GM19468 (cell line): ENCODE data around the gene SOD3.

Experiments
- ATAC-seq: cut with Tn5 transposase; IDR thresholded peaks from one replicate; pipeline ENCODE4 v1.9.1; 2021; ENCODE audit warnings: mild to moderate bottlenecking, moderate library complexity, moderate number of reproducible peaks; ENCODE audit not compliant: unreplicated experiment; ENCODE audit errors: extremely low read depth

The SOD3 gene

DNA sequence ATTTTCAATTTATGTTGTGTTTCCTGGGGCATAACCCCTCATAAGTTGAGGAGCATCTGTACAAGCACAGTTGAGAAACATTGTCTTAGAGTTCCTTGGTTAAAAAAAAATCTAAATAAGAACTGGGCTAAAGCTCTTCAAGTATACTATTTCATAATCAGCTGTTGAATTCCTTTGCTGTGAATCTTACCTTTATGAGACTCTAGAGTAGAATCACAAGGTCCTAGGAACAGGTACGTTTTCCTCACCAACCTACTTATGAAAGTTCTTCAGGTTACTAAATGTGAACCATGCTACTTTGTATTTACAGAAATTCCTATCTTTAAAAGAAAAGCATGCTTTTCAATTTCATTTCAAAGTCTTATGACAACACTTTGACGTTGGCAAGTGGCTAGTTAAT lies 20.9 kb upstream of the SOD3 start:
- ATAC-seq, result no peak

GRCh38 chr4:24775032-24775605 lies 20.3 kb upstream of the SOD3 start:
- no peak for ATAC-seq

- no peak for ATAC-seq
These were observed 19.6 kb upstream of the SOD3 start for GRCh38 chr4:24775750-24776149.

DNA sequence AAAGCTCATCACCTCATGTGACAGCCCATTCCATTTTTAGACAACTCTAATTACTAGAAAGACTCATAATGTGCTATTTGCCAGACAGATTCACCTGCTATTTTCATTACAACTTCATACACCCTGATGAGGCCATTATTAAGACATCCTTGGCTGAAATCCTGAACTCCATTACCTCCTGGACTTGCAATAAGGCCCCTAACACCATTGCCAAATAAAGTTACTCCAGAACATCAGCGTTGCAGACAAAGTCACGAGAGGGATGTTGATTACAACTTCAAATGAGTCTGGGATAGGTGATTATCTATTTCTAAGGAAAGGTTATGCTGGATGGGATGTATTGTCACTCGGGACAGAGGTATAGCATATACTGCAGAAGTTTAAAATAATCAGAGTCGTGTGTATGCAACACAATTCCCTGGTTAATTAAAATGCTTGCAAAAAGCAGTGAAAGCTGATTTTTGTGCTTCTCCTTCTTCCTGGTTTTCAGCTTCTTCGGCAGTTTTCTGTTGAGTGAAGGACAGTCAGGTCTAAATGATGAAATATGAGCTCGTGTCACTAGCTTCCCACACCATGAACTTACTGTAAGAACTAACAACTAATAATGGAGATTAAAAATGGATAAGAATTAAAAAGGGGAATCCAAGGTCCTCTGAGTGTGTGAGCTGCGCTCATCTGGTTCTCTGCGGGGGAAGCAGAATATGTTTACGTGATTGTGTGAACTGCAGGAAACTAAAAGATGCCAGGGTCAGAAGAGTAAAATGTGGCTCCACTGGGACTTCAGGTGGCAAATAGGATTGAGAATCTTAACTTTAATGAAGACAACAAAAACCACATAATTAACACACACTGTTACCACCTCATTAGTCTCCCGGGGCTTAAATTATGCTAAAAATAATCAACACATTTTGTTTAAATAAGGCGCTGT lies 17.6 kb upstream of the SOD3 start:
- no peak for ATAC-seq

- ATAC-seq, result no peak
These were observed 16.7 kb upstream of the SOD3 start for GRCh38 chr4:24778464-24779225.

DNA sequence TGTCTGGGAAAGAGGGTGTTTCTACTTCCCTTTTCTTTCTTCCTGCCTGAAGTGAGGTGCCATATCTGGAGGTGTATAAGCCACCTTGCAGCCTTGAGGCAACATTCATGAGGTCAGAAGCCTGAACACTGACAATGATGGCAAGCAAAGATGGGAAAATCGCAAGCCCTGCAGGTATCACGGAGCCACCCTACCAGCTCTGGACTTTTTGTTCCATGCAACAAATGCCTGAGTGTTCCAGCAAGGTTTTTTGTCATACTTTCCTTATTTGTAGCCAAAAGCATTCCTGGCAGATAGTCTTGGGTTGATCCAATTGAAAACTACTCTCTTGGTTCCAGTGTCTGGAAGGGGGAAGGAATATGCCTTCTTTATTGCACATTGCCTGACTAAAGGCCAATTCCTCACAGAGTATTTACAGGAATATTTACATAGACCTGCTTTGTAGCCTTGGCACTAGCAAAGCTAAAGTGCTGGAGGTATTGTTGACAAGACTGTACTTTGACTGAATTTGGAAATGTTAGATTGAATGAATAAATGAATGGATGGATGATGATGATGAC lies 14.4 kb upstream of the SOD3 start:
- no peak for ATAC-seq

DNA sequence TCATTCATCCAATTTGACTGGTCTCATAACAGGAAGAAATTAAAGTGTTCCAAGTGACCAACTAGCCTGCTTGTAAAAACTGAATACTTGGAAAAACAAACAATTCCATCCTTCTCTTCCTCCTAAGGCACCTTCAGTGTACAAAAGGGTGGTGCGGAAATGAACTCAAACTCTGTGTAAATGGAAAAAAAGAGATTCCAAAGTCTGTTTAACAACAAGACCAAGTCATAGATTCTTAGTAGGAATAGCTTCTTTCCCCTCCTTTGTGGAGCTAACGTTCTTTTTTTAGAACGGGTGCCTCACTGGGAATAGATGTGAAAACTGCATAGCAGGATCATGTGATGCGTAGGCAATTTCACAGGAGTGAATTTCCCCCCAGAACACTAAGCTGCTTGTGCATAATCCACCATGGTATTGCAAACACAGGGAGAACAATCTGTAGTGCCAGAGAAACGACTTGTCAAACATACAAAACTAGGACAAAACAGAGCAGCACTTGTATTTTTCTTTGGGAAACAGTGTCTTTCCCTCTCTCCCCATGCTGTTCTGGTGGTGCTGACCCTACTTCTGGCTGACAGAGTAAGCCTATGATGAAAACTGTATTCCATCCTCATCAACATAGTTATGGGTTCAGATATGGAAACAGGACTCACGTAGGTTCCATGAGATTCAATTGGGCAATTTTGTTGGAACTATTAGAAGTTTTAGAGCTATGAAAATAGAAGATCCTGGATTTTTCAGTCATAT lies 13.2 kb upstream of the SOD3 start:
- no peak for ATAC-seq

- no peak for ATAC-seq
These were observed 11.9 kb upstream of the SOD3 start for GRCh38 chr4:24783506-24783905.

GRCh38 chr4:24791043-24791442 lies 4.3 kb upstream of the SOD3 start:
- no peak for ATAC-seq

DNA sequence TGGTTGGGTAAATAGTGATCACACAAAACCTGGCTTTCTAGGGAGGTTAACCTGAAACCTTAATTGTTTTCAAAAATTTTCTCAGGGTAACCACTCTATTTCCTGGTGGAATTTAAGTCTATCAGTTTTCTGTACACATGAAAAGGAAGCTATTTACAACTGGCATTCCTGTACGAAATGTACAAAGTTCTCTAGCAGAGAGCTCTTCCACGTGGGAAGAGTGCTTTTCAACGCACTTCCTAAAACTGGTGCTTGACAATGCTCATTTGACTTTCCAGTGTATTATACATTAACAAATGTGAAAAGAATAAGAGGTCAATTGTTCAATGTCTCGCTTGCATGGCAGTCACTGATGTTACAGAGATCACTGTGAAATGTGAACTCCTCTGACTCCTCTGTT lies 2.8 kb upstream of the SOD3 start:
- no peak for ATAC-seq

DNA sequence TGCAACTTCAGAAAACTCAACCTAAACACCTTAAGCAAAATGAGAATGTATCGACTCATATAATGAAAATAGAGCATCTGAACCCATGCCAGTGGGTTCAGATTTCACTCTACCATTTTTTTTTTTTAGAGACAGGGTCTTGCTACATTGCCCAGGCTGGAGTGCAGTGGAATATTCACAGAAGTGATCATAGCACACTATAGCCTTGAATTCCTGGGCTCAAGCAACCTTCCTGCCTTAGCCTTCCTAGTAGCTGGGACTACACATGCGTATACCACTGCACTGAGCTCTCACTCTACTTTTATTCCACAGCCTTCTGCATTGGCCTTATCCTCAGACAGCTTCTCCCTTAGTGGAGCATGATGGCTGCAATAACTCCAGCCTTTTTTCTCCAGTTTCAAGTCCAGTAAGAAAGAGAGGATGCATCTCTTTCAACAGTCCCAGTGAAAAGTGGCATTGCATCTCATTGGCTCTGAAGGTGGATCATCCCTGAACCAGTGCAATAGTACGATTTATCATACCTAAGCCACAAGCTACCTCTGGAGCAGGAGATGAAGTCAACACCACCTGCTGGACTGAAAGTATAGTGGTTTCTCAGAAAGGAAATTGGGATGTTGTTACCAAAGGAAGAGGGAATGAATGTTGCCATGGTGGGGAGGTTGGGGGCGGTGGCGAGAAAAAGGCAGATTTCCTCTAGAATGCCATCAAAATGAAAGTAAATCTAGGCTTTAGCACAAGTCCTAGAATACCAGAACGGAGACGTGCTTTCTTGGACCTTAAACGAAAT lies 2.0 kb upstream of the SOD3 start:
- ATAC-seq, result no peak

DNA sequence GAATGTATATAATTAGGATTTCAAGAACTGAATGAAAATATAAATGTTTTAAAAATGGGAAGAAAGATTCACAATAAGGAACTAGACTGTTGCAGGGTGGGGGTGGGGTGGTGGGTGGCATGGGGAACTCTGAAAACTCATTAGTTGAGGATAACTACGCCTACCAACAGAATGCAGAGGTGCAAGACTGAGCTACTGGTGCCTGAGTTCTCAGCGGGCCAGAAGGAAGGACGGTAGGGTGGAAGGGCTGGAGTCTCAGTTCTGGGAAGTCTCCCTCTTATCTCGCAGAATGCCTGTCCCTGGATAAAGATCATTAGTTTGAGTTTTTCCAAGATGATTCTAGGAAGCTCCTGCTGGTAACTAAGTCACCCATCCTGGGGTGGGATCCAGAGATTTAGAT lies 1.3 kb upstream of the SOD3 start:
- ATAC-seq, result no peak

GRCh38 chr4:24794480-24794879 lies 893 bp upstream of the SOD3 start:
- ATAC-seq, result no peak

GRCh38 chr4:24795666-24796381 lies 451 bp downstream of the SOD3 start:
- no peak for ATAC-seq

DNA sequence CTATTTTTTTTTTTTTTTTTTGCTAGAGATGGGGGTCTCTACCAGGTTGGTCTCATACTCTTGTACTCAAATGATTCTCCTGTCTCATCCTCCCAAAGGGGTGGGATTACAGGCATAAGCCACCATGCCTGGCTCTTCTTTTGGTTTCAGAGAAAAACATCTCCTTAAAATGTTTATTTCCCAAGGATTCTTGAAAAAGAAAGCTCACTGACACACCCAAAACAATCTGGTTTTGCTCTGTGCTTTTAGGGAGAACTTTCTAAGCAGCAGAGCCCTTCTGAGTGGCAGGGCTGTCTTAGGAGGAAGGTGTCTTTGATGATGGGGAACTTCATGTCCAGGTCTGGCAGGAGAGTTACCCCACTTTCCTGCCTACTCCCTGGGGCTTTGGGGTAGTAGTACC lies 1.2 kb downstream of the SOD3 start:
- no peak for ATAC-seq

- ATAC-seq, result no peak
These were observed 2.8 kb downstream of the SOD3 start for GRCh38 chr4:24798036-24798610.

DNA sequence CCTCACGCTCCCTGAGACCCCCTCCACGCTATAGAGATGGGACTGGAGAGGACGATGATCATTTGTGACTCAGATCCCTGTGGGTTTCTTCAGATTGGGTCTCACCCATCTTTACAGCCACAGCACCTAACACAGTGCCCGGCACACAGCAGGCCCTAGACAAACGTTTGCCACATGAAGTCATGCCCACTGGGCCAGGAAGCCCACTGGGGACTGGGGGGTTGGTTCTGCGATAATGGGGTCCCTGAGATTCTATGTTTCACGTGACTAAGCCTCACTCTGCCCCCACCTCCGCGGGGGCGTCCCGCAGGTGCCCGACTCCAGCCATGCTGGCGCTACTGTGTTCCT lies 3.8 kb downstream of the SOD3 start:
- no peak for ATAC-seq

DNA sequence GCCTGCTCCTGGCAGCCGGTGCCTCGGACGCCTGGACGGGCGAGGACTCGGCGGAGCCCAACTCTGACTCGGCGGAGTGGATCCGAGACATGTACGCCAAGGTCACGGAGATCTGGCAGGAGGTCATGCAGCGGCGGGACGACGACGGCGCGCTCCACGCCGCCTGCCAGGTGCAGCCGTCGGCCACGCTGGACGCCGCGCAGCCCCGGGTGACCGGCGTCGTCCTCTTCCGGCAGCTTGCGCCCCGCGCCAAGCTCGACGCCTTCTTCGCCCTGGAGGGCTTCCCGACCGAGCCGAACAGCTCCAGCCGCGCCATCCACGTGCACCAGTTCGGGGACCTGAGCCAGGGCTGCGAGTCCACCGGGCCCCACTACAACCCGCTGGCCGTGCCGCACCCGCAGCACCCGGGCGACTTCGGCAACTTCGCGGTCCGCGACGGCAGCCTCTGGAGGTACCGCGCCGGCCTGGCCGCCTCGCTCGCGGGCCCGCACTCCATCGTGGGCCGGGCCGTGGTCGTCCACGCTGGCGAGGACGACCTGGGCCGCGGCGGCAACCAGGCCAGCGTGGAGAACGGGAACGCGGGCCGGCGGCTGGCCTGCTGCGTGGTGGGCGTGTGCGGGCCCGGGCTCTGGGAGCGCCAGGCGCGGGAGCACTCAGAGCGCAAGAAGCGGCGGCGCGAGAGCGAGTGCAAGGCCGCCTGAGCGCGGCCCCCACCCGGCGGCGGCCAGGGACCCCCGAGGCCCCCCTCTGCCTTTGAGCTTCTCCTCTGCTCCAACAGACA lies 4.4 kb downstream of the SOD3 start:
- no peak for ATAC-seq
